Esophagus (tissue), 2 donors: ENCODE results near the gene COP1. TPM values are rescaled to one million over a fixed set of nuclear protein-coding genes. Genes with fewer than 3 reads are reported as not detected.
"Not testable (repeated sequence)": the region's sequence is repeated elsewhere in the genome, so short reads cannot be mapped to it uniquely, and the experiment has no call there.

Source experiments
- H3K27ac ChIP-seq, 2 donors: one replicate each; pipeline ENCODE4 v1.5.1; 2013; ENCODE audit warnings: low read depth in 2 of 2, mild to moderate bottlenecking in 2 of 2, inconsistent platforms in 1 of 2, low read length in 1 of 2, moderate library complexity in 1 of 2
- H3K27me3 ChIP-seq, 2 donors: one replicate each; pipeline ENCODE4 v1.6.1; 2013; ENCODE audit warnings: low read length in 2 of 2, control low read depth in 1 of 2, mild to moderate bottlenecking in 1 of 2; ENCODE audit not compliant: insufficient read depth in 2 of 2, control insufficient read depth in 1 of 2
- H3K36me3 ChIP-seq, 2 donors: one replicate each; pipeline ENCODE4 v1.6.1; 2013; ENCODE audit warnings: low read length in 1 of 2; ENCODE audit not compliant: control insufficient read depth in 2 of 2, insufficient read depth in 2 of 2
- H3K4me1 ChIP-seq, 2 donors: one replicate each; pipeline ENCODE4 v1.6.1; 2013; ENCODE audit warnings: low read length in 1 of 2; ENCODE audit not compliant: control insufficient read depth in 2 of 2, insufficient read depth in 2 of 2
- H3K4me3 ChIP-seq, 2 donors: one replicate each; pipeline ENCODE4 v1.5.1; 2013; ENCODE audit warnings: low read length in 2 of 2, mild to moderate bottlenecking in 2 of 2, low read depth in 1 of 2, moderate library complexity in 1 of 2
- H3K9me3 ChIP-seq, 2 donors: one replicate each; pipeline ENCODE4 v1.6.1; 2013; ENCODE audit warnings: mild to moderate bottlenecking in 2 of 2, low read depth in 1 of 2, low read length in 1 of 2, moderate library complexity in 1 of 2; ENCODE audit not compliant: control insufficient read depth in 2 of 2, insufficient read depth in 1 of 2
- WGBS, 2 donors: extraction: QIAGEN DNeasy Blood & Tissue Kit; methylation state at CpG; one replicate each; pipeline ENCODE4 v1.1.7; 2013; 5-methylcytosine and 5-hydroxymethylcytosine counted together
- polyA plus RNA-seq, 2 donors: library from polyadenylated mRNA; stranded (reverse); fragments of 200-250 nt; gene quantifications; one replicate each; pipeline ENCODE4 v1.2.3, GENCODE V29; 2013
- donor health status: healthy with polysubstance abuse.
- donor health status: Bipolar disorder and iron deficiency.

Gene COP1
- polyA plus RNA-seq, 2 donors = 23.0 to 41.6 TPM

DNA sequence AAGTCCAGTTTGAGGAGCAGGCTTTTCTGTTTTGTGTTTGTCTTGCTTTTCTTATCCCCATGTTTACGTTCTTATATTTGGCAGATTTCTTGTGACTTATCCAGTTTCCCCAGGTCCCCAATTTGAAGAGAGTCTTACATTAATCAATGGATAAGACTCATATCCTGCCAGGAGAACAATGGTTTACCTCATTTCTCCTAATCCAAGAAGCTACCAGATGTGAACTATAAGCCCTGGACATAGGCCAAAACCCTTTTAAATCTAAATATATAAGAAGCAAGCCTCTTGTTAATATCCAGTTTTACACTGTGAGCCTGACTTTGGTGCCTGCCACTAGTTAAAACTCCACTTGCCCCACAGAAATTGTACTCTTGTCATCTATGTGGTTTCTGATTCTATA is 15.1 kb upstream of the COP1 start:
- Histone ChIP-seq H3K4me3 (no peak overlapping the region), H3K27me3 (peaks cover 0 to 3% of the 10 kb centered on the region in 2 donors), H3K27ac (no peak overlapping the region), H3K9me3 (no peaks in the 10 kb centered on the region), H3K4me1 (no peaks in the 10 kb centered on the region), H3K36me3 (peaks cover 0 to 2% of the 10 kb centered on the region in 2 donors)
- WGBS, 2 donors = 65 to 82% methylated on average over 1 of the region's 1 CpG

DNA sequence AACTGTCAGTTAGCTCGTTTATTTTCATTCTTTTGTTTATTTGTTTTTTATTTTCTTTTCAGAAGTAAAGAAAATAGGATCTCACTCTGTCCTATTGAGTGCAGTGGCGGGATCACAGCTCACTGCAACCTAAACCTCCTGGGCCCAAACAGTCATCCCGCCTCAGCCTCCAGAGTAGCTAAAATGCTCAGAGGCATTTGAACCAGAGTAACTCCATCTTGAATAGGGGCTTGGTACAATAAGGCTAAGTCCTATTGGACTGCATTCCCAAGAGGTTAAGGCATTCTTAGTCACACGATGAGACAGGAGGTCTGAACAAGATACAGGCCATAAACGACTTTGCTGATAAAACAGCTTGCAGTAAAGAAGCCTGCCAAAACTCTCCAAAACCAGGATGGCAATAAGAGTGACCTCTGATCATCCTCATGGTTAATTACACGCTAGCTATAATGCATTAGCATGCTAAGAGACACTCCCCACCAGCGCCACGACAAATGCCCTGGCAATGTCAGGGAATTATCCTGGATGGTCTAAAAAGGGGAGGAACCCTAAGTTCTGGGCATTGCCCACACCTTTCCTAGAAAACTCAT is 13.1 kb upstream of the COP1 start:
- Histone ChIP-seq H3K9me3 (no peaks in the 10 kb centered on the region), H3K4me3 (no peak overlapping the region), H3K27ac (no peak overlapping the region), H3K36me3 (peaks cover 0 to 2% of the 10 kb centered on the region in 2 donors), H3K27me3 (peaks cover 0 to 3% of the 10 kb centered on the region in 2 donors), H3K4me1 (no peaks in the 10 kb centered on the region)
- WGBS, 2 donors = 79 to 82% methylated on average over 8 of the region's 8 CpGs

- H3K9me3 ChIP-seq = no peaks in the 10 kb centered on the region
- H3K4me3 ChIP-seq = no peak overlapping the region
- H3K27me3 ChIP-seq = peaks cover 0 to 3% of the 10 kb centered on the region in 2 donors
- no peaks in the 10 kb centered on the region for H3K4me1 ChIP-seq
- H3K36me3 ChIP-seq = peaks cover 0 to 2% of the 10 kb centered on the region in 2 donors
- no peak overlapping the region for H3K27ac ChIP-seq
These were observed 10.5 kb upstream of the COP1 start for GRCh38 chr1:176217461-176218099.

- H3K9me3 ChIP-seq = no peaks in the 10 kb centered on the region
- H3K27me3 ChIP-seq = peaks cover 0 to 3% of the 10 kb centered on the region in 2 donors
- H3K4me1 ChIP-seq = no peaks in the 10 kb centered on the region
- WGBS, 2 donors = 32 to 43% methylated on average over 1 of the region's 1 CpG
- no peak overlapping the region for H3K27ac ChIP-seq
- H3K4me3 ChIP-seq = no peak overlapping the region
- peaks cover 0 to 2% of the 10 kb centered on the region in 2 donors for H3K36me3 ChIP-seq
These were observed 8.9 kb upstream of the COP1 start for GRCh38 chr1:176216031-176216430.

DNA sequence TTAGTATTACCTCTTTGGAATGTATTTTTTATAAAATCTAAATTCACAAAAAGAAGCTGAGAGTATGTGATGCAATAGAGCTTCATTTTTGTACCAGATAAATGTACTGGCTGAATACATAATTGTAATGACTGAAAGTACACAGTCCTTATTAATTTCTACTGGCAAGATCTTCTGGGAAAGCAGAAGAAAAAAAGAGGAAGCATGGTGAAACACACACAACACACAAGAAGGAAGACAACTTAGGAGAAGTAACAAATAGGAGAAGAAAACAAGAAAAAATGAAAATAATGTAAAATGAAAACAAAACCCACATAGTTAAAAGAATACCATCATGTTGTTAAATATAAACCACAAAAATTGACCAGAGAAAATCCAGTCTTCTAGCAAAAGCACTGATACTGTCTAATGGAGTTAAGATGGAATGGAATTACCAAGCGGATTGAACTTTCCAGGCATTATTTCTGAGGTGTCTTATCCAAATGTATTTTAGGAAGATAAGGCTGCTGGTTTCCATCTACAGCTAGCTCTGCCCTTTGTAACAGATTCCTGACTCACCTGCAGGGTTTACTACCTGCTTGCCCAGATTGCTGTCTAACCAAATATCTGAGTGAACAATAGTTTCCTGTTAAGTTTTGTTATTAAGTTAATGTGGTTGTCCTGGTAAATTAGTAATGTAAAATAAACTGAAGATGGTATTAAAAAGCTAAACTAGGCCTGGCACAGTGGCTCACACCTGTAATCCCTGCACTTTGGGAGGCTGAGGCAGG is 4.5 kb upstream of the COP1 start:
- Histone ChIP-seq H3K27ac (no peak overlapping the region), H3K4me3 (no peak overlapping the region), H3K4me1 (peaks cover 0 to 3% of the 10 kb centered on the region in 2 donors), H3K27me3 (no peaks in the 10 kb centered on the region), H3K9me3 (no peaks in the 10 kb centered on the region), H3K36me3 (no peaks in the 10 kb centered on the region)
- 80 to 97% methylated on average over 1 of the region's 1 CpG for WGBS, 2 donors

DNA sequence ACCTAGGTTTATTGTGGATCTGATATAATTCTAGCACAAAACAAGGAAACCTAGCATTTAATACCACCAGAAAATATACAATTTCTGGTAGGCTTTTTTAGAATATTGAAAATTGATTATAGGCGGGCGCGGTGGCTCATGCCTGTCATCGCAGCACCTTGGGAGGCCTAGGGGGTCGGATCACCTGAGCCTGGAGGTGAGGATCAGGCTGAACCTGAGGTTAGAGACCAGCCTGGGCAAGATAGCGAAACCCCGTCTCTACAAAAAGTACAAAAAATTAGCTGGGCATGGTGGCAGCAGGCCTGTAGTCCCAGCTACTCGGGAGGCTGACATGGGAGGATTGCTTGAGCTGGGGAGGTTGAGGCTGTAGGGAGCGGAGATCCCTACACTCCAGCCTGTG is 948 bp upstream of the COP1 start:
- Histone ChIP-seq H3K4me1 (peaks cover 0 to 3% of the 10 kb centered on the region in 2 donors), H3K36me3 (no peaks in the 10 kb centered on the region), H3K9me3 (no peaks in the 10 kb centered on the region), H3K27ac (peak overlapping the region in 1 of 2 donors; percentile 81), H3K4me3 (peak overlapping the region; percentile 23 to 81), H3K27me3 (no peaks in the 10 kb centered on the region)
- WGBS, 2 donors = 43% methylated on average over 9 of the region's 9 CpGs

- 0 to 1% methylated on average over 54 to 58 of the region's 58 CpGs for WGBS, 2 donors
- no peaks in the 10 kb centered on the region for H3K36me3 ChIP-seq
- no peaks in the 10 kb centered on the region for H3K27me3 ChIP-seq
- H3K9me3 ChIP-seq = no peaks in the 10 kb centered on the region
- peaks cover 0 to 3% of the 10 kb centered on the region in 2 donors for H3K4me1 ChIP-seq
- peak overlapping the region; percentile 81 to 96 for H3K4me3 ChIP-seq
- H3K27ac ChIP-seq = peak overlapping the region; percentile 98 to 100
These were observed 803 bp downstream of the COP1 start for GRCh38 chr1:176206006-176206960.

GRCh38 chr1:176205332-176205914 is 1.7 kb downstream of the COP1 start:
- Histone ChIP-seq H3K4me1 (peaks cover 0 to 3% of the 10 kb centered on the region in 2 donors), H3K36me3 (no peaks in the 10 kb centered on the region), H3K27me3 (no peaks in the 10 kb centered on the region), H3K27ac (no peak overlapping the region), H3K4me3 (peak overlapping the region in 1 of 2 donors; percentile 81), H3K9me3 (no peaks in the 10 kb centered on the region)
- 17 to 19% methylated on average over 5 of the region's 5 CpGs for WGBS, 2 donors

GRCh38 chr1:176204655-176205054 is 2.4 kb downstream of the COP1 start:
- not testable (repeated sequence) for H3K4me1 ChIP-seq, H3K27me3 ChIP-seq, H3K4me3 ChIP-seq, H3K9me3 ChIP-seq, H3K36me3 ChIP-seq, H3K27ac ChIP-seq
- WGBS, 2 donors = 70 to 78% methylated on average over 9 of the region's 9 CpGs
